Measurements from ENCODE around the gene CISTR. TPM values are rescaled to one million over a fixed set of nuclear protein-coding genes. Genes with fewer than 3 reads are reported as not detected.

CISTR gene
- total and polyA plus RNA-seq, 2 experiments from 2014 or later, result not detected

- Histone ChIP-seq H3K4me2 (no peak overlapping the region), H3K27me3 (peaks cover 71% of the 10 kb centered on the region), H3K4me3 (no peak overlapping the region), H4K20me1 (ENCODE audit: insufficient read depth, poor library complexity, severe bottlenecking) (no peaks in the 10 kb centered on the region), H3K36me3 (replicated peaks; ENCODE audit: insufficient read depth, low read depth) (no peaks in the 10 kb centered on the region), H3K9me3 (ENCODE audit: low read depth) (no peaks in the 10 kb centered on the region), H2AFZ (no peak overlapping the region), H3K79me2 (no peaks in the 10 kb centered on the region), H3K4me1 (ENCODE audit: insufficient read depth) (no peaks in the 10 kb centered on the region), H3K9me2 (replicated peaks; ENCODE audit: insufficient read depth) (no peaks in the 10 kb centered on the region), H3K27ac (no peak overlapping the region)
- TF ChIP-seq CTCF (IDR thresholded peaks at IDR 0.05; ENCODE audit: poor library complexity), result no peak
- TF ChIP-seq EZH2phosphoT487 (IDR thresholded peaks at IDR 0.05; ENCODE audit: low read depth, severe bottlenecking, unreplicated experiment), result no peak
- no peak for TF ChIP-seq EZH2 (IDR thresholded peaks at IDR 0.05; ENCODE audit: borderline replicate concordance)
- no peak for DNase-seq (ENCODE audit: low spot score)
- 85% methylated on average over 2 of the region's 2 CpGs for WGBS (ENCODE audit: low lambda C conversion rate, missing lambda C conversion rate)
These were observed 7.5 kb upstream of the CISTR start for GRCh38 chr12:53759261-53759660.

GRCh38 chr12:53758730-53759103, 6.9 kb upstream of the CISTR start:
- Histone ChIP-seq H3K9me2 (replicated peaks; ENCODE audit: insufficient read depth) (no peaks in the 10 kb centered on the region), H2AFZ (no peak overlapping the region), H3K27ac (no peak overlapping the region), H3K36me3 (replicated peaks; ENCODE audit: insufficient read depth, low read depth) (no peaks in the 10 kb centered on the region), H3K79me2 (no peaks in the 10 kb centered on the region), H3K4me3 (no peak overlapping the region), H3K4me2 (peak overlapping the region; percentile 37), H4K20me1 (ENCODE audit: insufficient read depth, poor library complexity, severe bottlenecking) (no peaks in the 10 kb centered on the region), H3K9me3 (ENCODE audit: low read depth) (no peaks in the 10 kb centered on the region), H3K27me3 (peaks cover 73% of the 10 kb centered on the region), H3K4me1 (ENCODE audit: insufficient read depth) (no peaks in the 10 kb centered on the region)
- 59% methylated on average over 8 of the region's 8 CpGs for WGBS (ENCODE audit: low lambda C conversion rate, missing lambda C conversion rate)
- no peak for DNase-seq (ENCODE audit: low spot score)
- no peak for TF ChIP-seq CTCF (IDR thresholded peaks at IDR 0.05; ENCODE audit: poor library complexity)
- no peak for TF ChIP-seq EZH2 (IDR thresholded peaks at IDR 0.05; ENCODE audit: borderline replicate concordance)

GRCh38 chr12:53758081-53758729, 6.4 kb upstream of the CISTR start:
- TF ChIP-seq EZH2phosphoT487 (IDR thresholded peaks at IDR 0.05; ENCODE audit: low read depth, severe bottlenecking, unreplicated experiment) (no peak), EZH2 (IDR thresholded peaks at IDR 0.05; ENCODE audit: borderline replicate concordance) (no peak), CTCF (IDR thresholded peaks at IDR 0.05; ENCODE audit: poor library complexity) (no peak)
- WGBS (ENCODE audit: low lambda C conversion rate, missing lambda C conversion rate), result 57% methylated on average over 7 of the region's 7 CpGs

More at GRCh38 chr12:53758081-53758729, 6.4 kb upstream of the CISTR start:
- H3K79me2 ChIP-seq, result no peaks in the 10 kb centered on the region
- no peaks in the 10 kb centered on the region for H3K36me3 ChIP-seq (replicated peaks; ENCODE audit: insufficient read depth, low read depth)
- no peak overlapping the region for H3K27ac ChIP-seq
- H3K4me2 ChIP-seq, result peak overlapping the region; percentile 37
- H3K4me3 ChIP-seq, result no peak overlapping the region
- peaks cover 72% of the 10 kb centered on the region for H3K27me3 ChIP-seq
- no peaks in the 10 kb centered on the region for H3K9me2 ChIP-seq (replicated peaks; ENCODE audit: insufficient read depth)
- H3K4me1 ChIP-seq (ENCODE audit: insufficient read depth), result no peaks in the 10 kb centered on the region
- no peak overlapping the region for H2AFZ ChIP-seq
- DNase-seq (ENCODE audit: low spot score), result no peak
- no peaks in the 10 kb centered on the region for H3K9me3 ChIP-seq (ENCODE audit: low read depth)
- no peaks in the 10 kb centered on the region for H4K20me1 ChIP-seq (ENCODE audit: insufficient read depth, poor library complexity, severe bottlenecking)

Measured in hepatocyte (in vitro differentiated cells).